A673 (cell line): ENCODE results near the gene BAIAP2. TPM values are rescaled to one million over a fixed set of nuclear protein-coding genes. Genes with fewer than 3 reads are reported as not detected.

Experiments
- BruUV-seq: library from RNA; stranded (reverse); fragments of 400-500 nt; replicated peaks from 2 replicates; lab custom pipeline; 2021; lab: Mats Ljungman, UMichigan
- CTCF ChIA-PET: fragments of 300-600 bp; sonication (Branson Sonifier 250); formaldehyde crosslinking; loops from one replicate; lab custom pipeline; 2022; ENCODE audit warnings: antibody characterized with exemption; lab: Charles Lee
- POLR2A ChIA-PET: fragments of 300-600 bp; sonication (Branson Sonifier 250); formaldehyde crosslinking; loops from one replicate; lab custom pipeline; 2022; ENCODE audit warnings: antibody characterized with exemption; ENCODE audit not compliant: low non-redundant PET; lab: Charles Lee
- DNase-seq: peaks from one replicate; pipeline ENCODE4 v3.0.0-alpha.2; 2015; ENCODE audit warnings: low spot score
- H3K27ac ChIP-seq: fragments of 200-600 bp; sonication (generic); 2 replicates; pipeline ENCODE4 v1.5.1; 2016; ENCODE audit warnings: mixed run types, low read depth, mild to moderate bottlenecking, mixed read lengths, antibody characterized with exemption, low read length; ENCODE audit not compliant: poor library complexity, severe bottlenecking
- H3K27me3 ChIP-seq: fragments of 200-600 bp; sonication (generic); replicated peaks from 2 replicates; pipeline ENCODE4 v1.6.1; 2017; ENCODE audit warnings: mixed run types, low read depth, mild to moderate bottlenecking, mixed read lengths, antibody characterized with exemption, low read length; ENCODE audit not compliant: insufficient read depth, poor library complexity
- H3K36me3 ChIP-seq: fragments of 200-600 bp; sonication (generic); 2 replicates; pipeline ENCODE4 v1.6.1; 2016; ENCODE audit warnings: mixed run types, mild to moderate bottlenecking, mixed read lengths, antibody characterized with exemption, low read length; ENCODE audit not compliant: insufficient read depth, poor library complexity, severe bottlenecking
- H3K4me1 ChIP-seq: fragments of 200-600 bp; sonication (generic); 2 replicates; pipeline ENCODE4 v1.6.1; 2017; ENCODE audit warnings: mixed run types, mild to moderate bottlenecking, mixed read lengths, antibody characterized with exemption, low read length; ENCODE audit not compliant: insufficient read depth, poor library complexity, severe bottlenecking
- H3K4me3 ChIP-seq: fragments of 200-600 bp; sonication (generic); 2 replicates; pipeline ENCODE4 v1.5.1; 2016; ENCODE audit warnings: low read depth, mixed run types, mild to moderate bottlenecking, mixed read lengths, low read length; ENCODE audit not compliant: poor library complexity, severe bottlenecking
- H3K9me3 ChIP-seq: fragments of 200-600 bp; sonication (generic); 2 replicates; pipeline ENCODE4 v1.6.1; 2016; ENCODE audit warnings: mixed run types, low read depth, mild to moderate bottlenecking, mixed read lengths, antibody characterized with exemption, low read length; ENCODE audit not compliant: poor library complexity, severe bottlenecking
- CTCF ChIP-seq: fragments of 300-800, 200-600 bp; sonication (generic); conservative IDR thresholded peaks from 2 replicates; pipeline ENCODE4 v1.5.1; 2017; ENCODE audit warnings: low read depth, mild to moderate bottlenecking, antibody characterized with exemption, low read length, moderate library complexity, mixed read lengths
- EZH2 ChIP-seq: fragments of 200-600 bp; sonication (generic); IDR thresholded peaks from 2 replicates; pipeline ENCODE4 v1.6.1; 2017; ENCODE audit warnings: borderline replicate concordance, low read depth, mild to moderate bottlenecking, mixed read lengths, antibody characterized with exemption, low read length; ENCODE audit not compliant: poor library complexity, severe bottlenecking
- intact Hi-C: fragments of 100-400 bp; cut with micrococcal nuclease; formaldehyde crosslinking; loops from one replicate; pipeline ENCODE4 v1.10.0; 2022; ENCODE audit not compliant: unreplicated experiment
- total RNA-seq: library from RNA; stranded (reverse); gene quantifications from 2 replicates; pipeline ENCODE4 v1.2.3, GENCODE V29; 2021

The BAIAP2 gene
- total RNA-seq, 1 experiment from 2014 or later: 51.6 TPM

GRCh38 chr17:80990921-80991644, 43.9 kb upstream of the BAIAP2 start:
- H3K9me3 ChIP-seq: no peaks in the 10 kb centered on the region
- intact Hi-C loops: loop anchor here (2.0 kb wide), 1 partner anchor 110 kb away; no protein-coding TSS in a partner anchor
- H3K4me1 ChIP-seq: peaks cover 3% of the 10 kb centered on the region
- no peaks in the 10 kb centered on the region for H3K27me3 ChIP-seq
- CTCF ChIA-PET: no interaction called here
- H3K4me3 ChIP-seq: peak overlapping the region; percentile 98
- TF ChIP-seq CTCF: no peak
- no peak for TF ChIP-seq EZH2
- no peak for DNase-seq
- no TSS peak for BruUV-seq
- POLR2A ChIA-PET: no interaction called here
- peaks cover 10% of the 10 kb centered on the region for H3K36me3 ChIP-seq
- H3K27ac ChIP-seq: peak overlapping the region; percentile 86

- CTCF ChIA-PET: no interaction called here
- H3K4me3 ChIP-seq: peak within 1 kb of the TSS; percentile 98
- BruUV-seq: no TSS peak
- peaks cover 15% of the 10 kb centered on the region for H3K36me3 ChIP-seq
- POLR2A ChIA-PET: no interaction called here
- no peaks in the 10 kb centered on the region for H3K27me3 ChIP-seq
- no peaks in the 10 kb centered on the region for H3K9me3 ChIP-seq
- peaks cover 3% of the 10 kb centered on the region for H3K4me1 ChIP-seq
- DNase-seq: peak; percentile 87
- intact Hi-C loops: loop anchor here (2.0 kb wide), 1 partner anchor 109 kb away; no protein-coding TSS in a partner anchor
- peak within 1 kb of the TSS; percentile 86 for H3K27ac ChIP-seq
- TF ChIP-seq EZH2 (no peak), CTCF (no peak)
These were observed 43.3 kb upstream of the BAIAP2 start, which contains the start of gene CHMP6 for GRCh38 chr17:80991645-80992076. Gene CHMP6 (plus strand): TSS chr17:80991841. CDS start chr17:80991919, 78 bp downstream.

GRCh38 chr17:80992077-80992947, 42.6 kb upstream of the BAIAP2 start:
- BruUV-seq: no TSS peak
- POLR2A ChIA-PET: no interaction called here
- DNase-seq: no peak

More at GRCh38 chr17:80992077-80992947, 42.6 kb upstream of the BAIAP2 start:
- intact Hi-C loops: no loop called here
- CTCF ChIA-PET: interaction anchor here (0.5 kb wide), 1 partner anchor 150 kb away, joined by 5 read pairs; no protein-coding TSS in a partner anchor
- H3K27ac ChIP-seq: peak overlapping the region; percentile 86
- H3K9me3 ChIP-seq: no peaks in the 10 kb centered on the region
- TF ChIP-seq EZH2 (no peak), CTCF (no peak)
- peaks cover 18% of the 10 kb centered on the region for H3K36me3 ChIP-seq
- peak overlapping the region; percentile 98 for H3K4me3 ChIP-seq
- H3K4me1 ChIP-seq: peaks cover 3% of the 10 kb centered on the region
- H3K27me3 ChIP-seq: no peaks in the 10 kb centered on the region
